ENCODE results near the gene GFPT1.

GFPT1 gene

DNA sequence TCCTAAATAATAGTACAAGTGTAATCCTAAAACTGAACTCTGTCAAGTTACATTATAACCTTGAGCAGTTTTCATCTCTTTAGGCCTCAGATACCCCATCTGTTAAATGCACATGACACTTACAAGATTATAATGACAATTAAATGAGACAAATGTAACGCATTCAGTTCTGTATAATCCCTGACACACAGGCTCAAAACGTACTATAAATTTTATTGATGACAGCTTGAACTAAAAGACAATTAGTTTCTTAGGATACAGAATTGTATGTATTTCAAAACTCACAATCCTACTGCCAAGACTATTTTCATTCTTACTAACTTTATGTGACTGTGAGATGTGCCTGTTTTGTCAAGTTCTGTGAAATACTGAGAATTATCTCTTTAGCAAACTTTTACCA lies 56.2 kb downstream of the GFPT1 start:
- TF ChIP-seq CTCF (IDR thresholded peaks at IDR 0.05; ENCODE audit: borderline replicate concordance, insufficient read depth, low read depth, low read length): no peak
- H3K4me3 ChIP-seq (ENCODE audit: low read depth, low read length): no peak overlapping the region

DNA sequence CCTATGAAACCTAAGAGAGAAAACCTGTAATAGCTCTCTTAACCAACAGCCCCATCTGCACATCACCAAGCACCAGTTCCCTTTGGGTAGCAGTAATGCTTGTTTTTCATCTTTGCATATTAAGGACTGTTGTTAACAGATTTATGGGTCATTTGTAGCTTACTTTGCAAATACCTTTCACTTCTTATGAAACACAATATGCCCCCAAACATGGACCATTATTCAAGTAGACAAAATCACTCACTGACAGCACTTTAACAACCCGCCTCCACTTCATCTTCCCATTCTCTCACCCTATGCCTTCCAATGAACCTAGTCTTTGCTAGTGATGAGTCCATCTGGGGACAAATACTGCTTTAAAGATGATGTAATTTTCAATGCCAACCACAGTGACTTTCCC lies 64.4 kb downstream of the GFPT1 start:
- no peak for TF ChIP-seq CTCF (IDR thresholded peaks at IDR 0.05; ENCODE audit: borderline replicate concordance, insufficient read depth, low read depth, low read length)
- no peak overlapping the region for H3K4me3 ChIP-seq (ENCODE audit: low read depth, low read length)

GRCh38 chr2:69316550-69316949 lies 70.5 kb downstream of the GFPT1 start:
- H3K4me3 ChIP-seq (ENCODE audit: low read depth, low read length): no peak overlapping the region
- TF ChIP-seq CTCF (IDR thresholded peaks at IDR 0.05; ENCODE audit: borderline replicate concordance, insufficient read depth, low read depth, low read length): no peak

DNA sequence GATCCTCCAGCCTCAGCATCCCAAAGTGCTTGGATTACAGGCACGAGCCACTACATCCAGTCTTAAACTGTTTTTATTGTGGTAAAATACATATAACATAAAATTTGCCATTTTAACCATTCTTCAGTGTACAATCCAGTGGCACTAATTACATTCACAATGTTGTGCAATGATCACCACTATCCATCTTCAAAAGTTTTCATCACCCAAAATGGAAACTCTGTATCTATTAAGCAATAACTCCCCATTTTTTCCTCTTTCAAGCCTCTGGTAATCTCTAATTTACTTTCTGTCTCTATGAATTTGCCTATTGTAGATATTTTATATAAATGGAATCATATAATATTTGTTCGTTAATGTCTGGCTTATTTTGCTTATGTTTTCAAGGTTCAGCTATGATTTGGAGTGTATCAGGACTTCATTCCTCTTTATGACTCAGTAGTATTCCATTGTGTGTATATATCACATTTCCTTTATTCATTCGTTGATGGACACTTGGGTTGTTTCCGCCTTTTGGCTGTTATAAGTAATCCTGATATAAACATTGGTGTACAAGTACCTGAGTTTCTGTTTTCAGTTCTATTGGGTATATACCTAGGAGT lies 71.8 kb downstream of the GFPT1 start:
- no peak for TF ChIP-seq CTCF (IDR thresholded peaks at IDR 0.05; ENCODE audit: borderline replicate concordance, insufficient read depth, low read depth, low read length)
- H3K4me3 ChIP-seq (ENCODE audit: low read depth, low read length): no peak overlapping the region

- no peak for TF ChIP-seq CTCF (IDR thresholded peaks at IDR 0.05; ENCODE audit: borderline replicate concordance, insufficient read depth, low read depth, low read length)
These were observed 76.0 kb downstream of the GFPT1 start for GRCh38 chr2:69311024-69311416.

GRCh38 chr2:69310111-69311023 lies 76.7 kb downstream of the GFPT1 start:
- no peak overlapping the region for H3K4me3 ChIP-seq (ENCODE audit: low read depth, low read length)
- no peak for TF ChIP-seq CTCF (IDR thresholded peaks at IDR 0.05; ENCODE audit: borderline replicate concordance, insufficient read depth, low read depth, low read length)

More at GRCh38 chr2:69311024-69311416, 76.0 kb downstream of the GFPT1 start:
- no peak overlapping the region for H3K4me3 ChIP-seq (ENCODE audit: low read depth, low read length)

Data from GM12875 (cell line).